GM12878 (cell line): ENCODE data around the gene HBD. TPM values are rescaled to one million over a fixed set of nuclear protein-coding genes. Genes with fewer than 3 reads are reported as not detected.

ENCODE experiments used
- ATAC-seq: fragments of 200-7000 bp; cut with Tn5 transposase; 3 replicates; pipeline ENCODE4 v1.9.1; 2020; ENCODE audit warnings: mild to moderate bottlenecking, moderate library complexity
- BruUV-seq: library from RNA; stranded (reverse); fragments of 400-500 nt; replicated peaks from 2 replicates; lab custom pipeline; 2021; lab: Mats Ljungman, UMichigan
- CTCF ChIA-PET: fragments of 300-600 bp; sonication (Branson Sonifier 250); formaldehyde crosslinking; extraction: SDS; loops from one replicate; lab custom pipeline; 2021; ENCODE audit warnings: inconsistent platforms; lab: Yijun Ruan, JAX
- POLR2A ChIA-PET: fragments of 350-600 bp; formaldehyde crosslinking; extraction: SDS; loops from one replicate; lab custom pipeline; 2021; ENCODE audit warnings: inconsistent platforms; lab: Charles Lee
- RAD21 ChIA-PET: fragments of 300-600 bp; sonication (Branson Sonifier 250); formaldehyde crosslinking; loops from one replicate; lab custom pipeline; 2023; ENCODE audit warnings: antibody characterized with exemption; ENCODE audit not compliant: unreplicated experiment; lab: Charles Lee
- SMC1A ChIA-PET: fragments of 300-600 bp; sonication (Branson Sonifier 250); formaldehyde crosslinking; loops from one replicate; lab custom pipeline; 2023; ENCODE audit not compliant: unreplicated experiment, uncharacterized antibody; lab: Charles Lee
- DNase-seq: peaks from one replicate; pipeline ENCODE4 v3.0.0-alpha.2; 2011; ENCODE audit warnings: low read depth, low spot score
- FAIRE-seq: peaks from 3 replicates; lab custom pipeline; 2011; peaks lifted over from hg19 to GRCh38; lab: Jason Lieb, UNC
- H2AFZ ChIP-seq: 2 replicates; pipeline ENCODE4 v1.6.0; 2011; ENCODE audit warnings: low read depth, low read length, control low read depth; ENCODE audit not compliant: control insufficient read depth
- H3K27ac ChIP-seq: 2 replicates; pipeline ENCODE4 v1.5.1; 2011; ENCODE audit warnings: control low read depth; ENCODE audit not compliant: control insufficient read depth, insufficient read depth
- H3K27me3 ChIP-seq, 2 experiments: replicated peaks in 1 of 2; 2 replicates each; pipeline versions ENCODE4 v1.6.0 to v1.6.1; 2011; ENCODE audit warnings: low read length in 1 of 2; ENCODE audit not compliant: control insufficient read depth in 2 of 2, insufficient read depth in 2 of 2
- H3K36me3 ChIP-seq, 2 experiments: 2 replicates each; pipeline ENCODE4 v1.5.1; 2011; ENCODE audit warnings: low read length in 1 of 2; ENCODE audit not compliant: control insufficient read depth in 2 of 2, insufficient read depth in 2 of 2
- H3K4me1 ChIP-seq: 2 replicates; pipeline ENCODE4 v1.6.1; 2011; ENCODE audit warnings: mild to moderate bottlenecking, low read length, moderate library complexity, mixed read lengths; ENCODE audit not compliant: control insufficient read depth, insufficient read depth
- H3K4me2 ChIP-seq: 2 replicates; pipeline ENCODE4 v1.6.0; 2011; ENCODE audit warnings: control low read depth; ENCODE audit not compliant: control insufficient read depth, insufficient read depth
- H3K4me3 ChIP-seq: fragments of 200-600 bp; sonication (generic); 2 replicates; pipeline ENCODE4 v1.5.1; 2016
- H3K79me2 ChIP-seq: 2 replicates; pipeline ENCODE4 v1.6.0; 2011; ENCODE audit warnings: low read length; ENCODE audit not compliant: control insufficient read depth, insufficient read depth
- H3K9ac ChIP-seq: 2 replicates; pipeline ENCODE4 v1.8.0; 2011; ENCODE audit warnings: low read length, control low read depth, mixed read lengths; ENCODE audit not compliant: control insufficient read depth, insufficient read depth
- H3K9me3 ChIP-seq: replicated peaks from 3 replicates; pipeline ENCODE4 v1.5.1; 2011; ENCODE audit warnings: mild to moderate bottlenecking, low read length; ENCODE audit not compliant: control insufficient read depth, insufficient read depth
- H4K20me1 ChIP-seq: 2 replicates; pipeline ENCODE4 v1.6.0; 2011; ENCODE audit not compliant: control insufficient read depth, insufficient read depth
- EGR1 ChIP-seq, 2 experiments: IDR thresholded peaks; 1 replicate in 1 of 2; 2 replicates in 1 of 2; pipeline ENCODE4 v1.6.1; 2011 to 2012; ENCODE audit warnings: low read depth in 2 of 2, low read length in 2 of 2, borderline replicate concordance in 1 of 2, mild to moderate bottlenecking in 1 of 2, moderate library complexity in 1 of 2
- KDM1A ChIP-seq: fragments of 200-600 bp; sonication (generic); IDR thresholded peaks from 2 replicates; pipeline ENCODE4 v1.6.1; 2016; ENCODE audit warnings: borderline replicate concordance
- KLF5 ChIP-seq: fragments of 450-650 bp; IDR thresholded peaks from 2 replicates; pipeline ENCODE4 v1.6.1; 2014; ENCODE audit warnings: mild to moderate bottlenecking; ENCODE audit not compliant: partially characterized antibody
- MTA2 ChIP-seq: fragments of 450-650 bp; IDR thresholded peaks from 2 replicates; pipeline ENCODE4 v1.6.1; 2016; ENCODE audit warnings: low read depth, mild to moderate bottlenecking, moderate library complexity
- NFIC ChIP-seq: IDR thresholded peaks from 2 replicates; pipeline ENCODE4 v1.6.1; 2012; ENCODE audit warnings: low read depth, mild to moderate bottlenecking, inconsistent platforms, low read length, moderate library complexity
- NFYB ChIP-seq: IDR thresholded peaks from 2 replicates; pipeline ENCODE4 v1.6.1; 2011; ENCODE audit warnings: low read depth, mild to moderate bottlenecking, low read length, improper control_type of control experiment, moderate library complexity; ENCODE audit not compliant: insufficient read depth
- TCF12 ChIP-seq: IDR thresholded peaks from 2 replicates; pipeline ENCODE4 v1.6.1; 2011; ENCODE audit warnings: low read depth, mild to moderate bottlenecking, low read length
- WGBS: methylation state at CpG from one replicate; pipeline ENCODE4 v1.1.6; 2016; ENCODE audit warnings: low lambda C conversion rate; ENCODE audit not compliant: insufficient replicate concordance, insufficient coverage; ENCODE audit errors: missing lambda C conversion rate; 5-methylcytosine and 5-hydroxymethylcytosine counted together
- in situ Hi-C: fragments of 300-500 bp; cut with MboI; formaldehyde crosslinking; loops from 9 replicates; pipeline ENCODE4 v1.14.3; 2018; ENCODE audit warnings: mixed read lengths
- intact Hi-C: fragments of 100-400 bp; cut with micrococcal nuclease; formaldehyde crosslinking; loops from one replicate; pipeline ENCODE4 v1.14.2; 2022; ENCODE audit not compliant: unreplicated experiment
- polyA plus RNA-seq, 11 experiments: library from polyadenylated mRNA; depleted of rRNA in 4 of 11; unstranded in 6 of 11; stranded (reverse) in 5 of 11; fragments of >200 nt; fragmentation: Nextera tagmentation in 4 of 11; fragmentation: Illumina TruSeq in 1 of 11; extraction: Ambion mirVana in 4 of 11; extraction: Trizol in 1 of 11; gene quantifications; 1 replicate in 1 of 11; 2 replicates in 10 of 11; pipeline versions ENCODE4 v1.2.1 to v1.2.3, GENCODE V29; 2011 to 2016; ENCODE audit warnings: inconsistent platforms in 2 of 11, missing spikeins in 2 of 11, low read depth in 1 of 11
- total RNA-seq, 4 experiments: library from RNA; depleted of rRNA in 3 of 4; stranded (reverse); fragments of >200 nt in 3 of 4; fragmentation: Illumina TruSeq in 1 of 4; extraction: Trizol in 1 of 4; gene quantifications; 2 replicates each; pipeline versions ENCODE4 v1.2.1 to v1.2.3, GENCODE V29; 2013 to 2021
- TF ChIP-seq, protein P1 (sequence below): fragments of 450-650 bp; conservative IDR thresholded peaks from 2 replicates; pipeline ENCODE4 v1.6.1; 2017; ENCODE audit warnings: mild to moderate bottlenecking, moderate library complexity
- TF ChIP-seq, protein P2 (sequence below): fragments of 450-650 bp; IDR thresholded peaks from 2 replicates; pipeline ENCODE4 v1.6.1; 2018; ENCODE audit warnings: borderline replicate concordance, mild to moderate bottlenecking; ENCODE audit not compliant: partially characterized antibody

HBD gene
- total and polyA plus RNA-seq, 10 of the 15 experiments (the other 5 are each of a cell fraction or from before 2014, with no cell fraction given): 0.11 to 0.32 TPM; not detected in 8

DNA sequence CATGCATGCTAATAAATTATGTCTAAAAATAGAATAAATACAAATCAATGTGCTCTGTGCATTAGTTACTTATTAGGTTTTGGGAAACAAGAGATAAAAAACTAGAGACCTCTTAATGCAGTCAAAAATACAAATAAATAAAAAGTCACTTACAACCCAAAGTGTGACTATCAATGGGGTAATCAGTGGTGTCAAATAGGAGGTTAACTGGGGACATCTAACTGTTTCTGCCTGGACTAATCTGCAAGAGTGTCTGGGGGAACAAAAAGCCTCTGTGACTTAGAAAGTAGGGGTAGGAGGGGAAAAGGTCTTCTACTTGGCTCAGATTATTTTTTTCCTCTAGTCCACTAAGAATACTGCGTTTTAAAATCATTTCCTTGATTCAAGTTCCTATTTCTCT, 6.6 kb downstream of the HBD start:
- H2AFZ ChIP-seq: no peak overlapping the region
- ChIA-PET CTCF (no interaction called here), RAD21 (no interaction called here), SMC1A (no interaction called here), POLR2A (no interaction called here)
- H3K9ac ChIP-seq: no peak overlapping the region
- H3K79me2 ChIP-seq: no peaks in the 10 kb centered on the region
- H3K36me3 ChIP-seq: no peaks in the 10 kb centered on the region
- no peak overlapping the region for H3K4me3 ChIP-seq
- TF ChIP-seq NFIC (no peak), NFYB (no peak), KDM1A (no peak), KLF5 (no peak), MTA2 (no peak), TCF12 (no peak), EGR1 (IDR thresholded peaks at IDR 0.05; ENCODE audit: borderline replicate concordance in 1 of 2, low read depth in 2 of 2, low read length in 2 of 2) (no peak)
- TF ChIP-seq, protein P1, sequence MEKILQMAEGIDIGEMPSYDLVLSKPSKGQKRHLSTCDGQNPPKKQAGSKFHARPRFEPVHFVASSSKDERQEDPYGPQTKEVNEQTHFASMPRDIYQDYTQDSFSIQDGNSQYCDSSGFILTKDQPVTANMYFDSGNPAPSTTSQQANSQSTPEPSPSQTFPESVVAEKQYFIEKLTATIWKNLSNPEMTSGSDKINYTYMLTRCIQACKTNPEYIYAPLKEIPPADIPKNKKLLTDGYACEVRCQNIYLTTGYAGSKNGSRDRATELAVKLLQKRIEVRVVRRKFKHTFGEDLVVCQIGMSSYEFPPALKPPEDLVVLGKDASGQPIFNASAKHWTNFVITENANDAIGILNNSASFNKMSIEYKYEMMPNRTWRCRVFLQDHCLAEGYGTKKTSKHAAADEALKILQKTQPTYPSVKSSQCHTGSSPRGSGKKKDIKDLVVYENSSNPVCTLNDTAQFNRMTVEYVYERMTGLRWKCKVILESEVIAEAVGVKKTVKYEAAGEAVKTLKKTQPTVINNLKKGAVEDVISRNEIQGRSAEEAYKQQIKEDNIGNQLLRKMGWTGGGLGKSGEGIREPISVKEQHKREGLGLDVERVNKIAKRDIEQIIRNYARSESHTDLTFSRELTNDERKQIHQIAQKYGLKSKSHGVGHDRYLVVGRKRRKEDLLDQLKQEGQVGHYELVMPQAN: no peak
- TF ChIP-seq, protein P2, sequence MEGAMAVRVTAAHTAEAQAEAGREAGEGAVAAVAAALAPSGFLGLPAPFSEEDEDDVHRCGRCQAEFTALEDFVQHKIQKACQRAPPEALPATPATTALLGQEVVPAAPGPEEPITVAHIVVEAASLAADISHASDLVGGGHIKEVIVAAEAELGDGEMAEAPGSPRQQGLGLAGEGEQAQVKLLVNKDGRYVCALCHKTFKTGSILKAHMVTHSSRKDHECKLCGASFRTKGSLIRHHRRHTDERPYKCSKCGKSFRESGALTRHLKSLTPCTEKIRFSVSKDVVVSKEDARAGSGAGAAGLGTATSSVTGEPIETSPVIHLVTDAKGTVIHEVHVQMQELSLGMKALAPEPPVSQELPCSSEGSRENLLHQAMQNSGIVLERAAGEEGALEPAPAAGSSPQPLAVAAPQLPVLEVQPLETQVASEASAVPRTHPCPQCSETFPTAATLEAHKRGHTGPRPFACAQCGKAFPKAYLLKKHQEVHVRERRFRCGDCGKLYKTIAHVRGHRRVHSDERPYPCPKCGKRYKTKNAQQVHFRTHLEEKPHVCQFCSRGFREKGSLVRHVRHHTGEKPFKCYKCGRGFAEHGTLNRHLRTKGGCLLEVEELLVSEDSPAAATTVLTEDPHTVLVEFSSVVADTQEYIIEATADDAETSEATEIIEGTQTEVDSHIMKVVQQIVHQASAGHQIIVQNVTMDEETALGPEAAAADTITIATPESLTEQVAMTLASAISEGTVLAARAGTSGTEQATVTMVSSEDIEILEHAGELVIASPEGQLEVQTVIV: no peak
- no peak overlapping the region for H3K27ac ChIP-seq
- DNase-seq (no peak), FAIRE-seq (no peak), ATAC-seq (no peak)
- no peaks in the 10 kb centered on the region for H3K9me3 ChIP-seq
- no peak overlapping the region for H3K4me2 ChIP-seq
- intact Hi-C loops (no loop called here), in situ Hi-C loops (no loop called here)
- H4K20me1 ChIP-seq: no peaks in the 10 kb centered on the region
- no peaks in the 10 kb centered on the region for H3K4me1 ChIP-seq
- no peaks in the 10 kb centered on the region for H3K27me3 ChIP-seq
- 0% methylated on average over 1 of the region's 1 CpG for WGBS
- no TSS peak for BruUV-seq
